Skeletal muscle tissue (tissue), 4 donors: ENCODE measurements around the gene SCN1B. TPM values are rescaled to one million over a fixed set of nuclear protein-coding genes. Genes with fewer than 3 reads are reported as not detected.
A peak's percentile ranks its signal among the peaks of the same experiment; 100 is the strongest.

Experiments
- H3K27ac ChIP-seq: one replicate; pipeline ENCODE4 v1.7.0; 2013; ENCODE audit warnings: mild to moderate bottlenecking, low read depth, low read length, inconsistent platforms
- H3K27me3 ChIP-seq, 3 donors: one replicate each; pipeline ENCODE4 v1.7.0; 2013; ENCODE audit warnings: low read length in 3 of 3; ENCODE audit not compliant: control insufficient read depth in 3 of 3, insufficient read depth in 3 of 3
- H3K36me3 ChIP-seq, 3 donors: one replicate each; pipeline ENCODE4 v1.7.0; 2013; ENCODE audit warnings: low read length in 3 of 3; ENCODE audit not compliant: control insufficient read depth in 3 of 3, insufficient read depth in 3 of 3
- H3K4me1 ChIP-seq, 3 donors: one replicate each; pipeline ENCODE4 v1.7.0; 2013; ENCODE audit warnings: low read length in 3 of 3, mild to moderate bottlenecking in 3 of 3; ENCODE audit not compliant: control insufficient read depth in 3 of 3, insufficient read depth in 3 of 3
- H3K4me3 ChIP-seq, 3 donors: one replicate each; pipeline ENCODE4 v1.7.0; 2013; ENCODE audit warnings: low read length in 3 of 3
- H3K9ac ChIP-seq, 3 donors: one replicate each; pipeline ENCODE4 v1.7.0; 2013; ENCODE audit warnings: low read length in 3 of 3, mild to moderate bottlenecking in 3 of 3, moderate library complexity in 2 of 3, low read depth in 1 of 3
- H3K9me3 ChIP-seq, 3 donors: one replicate each; pipeline ENCODE4 v1.7.0; 2013; ENCODE audit warnings: low read length in 3 of 3; ENCODE audit not compliant: control insufficient read depth in 3 of 3
- total RNA-seq: library from RNA; depleted of rRNA; stranded (reverse); fragments of >200 nt; gene quantifications from one replicate; pipeline ENCODE4 v1.2.3, GENCODE V29; 2014
- donor health status: Osteomylitis.

SCN1B gene
- total RNA-seq, 1 donor from 2014 or later: 1.6 TPM

DNA sequence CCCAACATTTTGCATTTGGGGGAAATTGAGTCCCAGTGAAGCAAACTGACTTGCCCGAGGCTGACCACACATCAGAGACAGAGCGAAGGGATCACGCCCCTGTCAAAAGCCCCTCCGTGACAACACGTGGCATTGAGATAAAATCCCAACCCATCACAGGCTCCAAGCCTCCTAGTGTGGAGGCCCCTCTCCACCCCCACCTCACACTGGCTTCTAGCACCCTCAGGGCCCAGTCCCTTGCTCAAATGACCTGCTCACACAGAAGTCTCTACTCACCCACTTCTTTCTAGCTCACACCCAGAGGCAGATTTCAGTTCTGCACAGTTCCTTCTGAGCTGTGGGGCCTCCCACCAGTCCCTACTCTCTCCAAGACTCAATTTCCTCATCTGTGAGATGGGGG, 21.5 kb downstream of the SCN1B start:
- Histone ChIP-seq H3K27ac (no peak overlapping the region), H3K36me3 (no peaks in the 10 kb centered on the region), H3K4me1 (peaks cover 25 to 44% (median 40%) of the 10 kb centered on the region in 3 donors)

DNA sequence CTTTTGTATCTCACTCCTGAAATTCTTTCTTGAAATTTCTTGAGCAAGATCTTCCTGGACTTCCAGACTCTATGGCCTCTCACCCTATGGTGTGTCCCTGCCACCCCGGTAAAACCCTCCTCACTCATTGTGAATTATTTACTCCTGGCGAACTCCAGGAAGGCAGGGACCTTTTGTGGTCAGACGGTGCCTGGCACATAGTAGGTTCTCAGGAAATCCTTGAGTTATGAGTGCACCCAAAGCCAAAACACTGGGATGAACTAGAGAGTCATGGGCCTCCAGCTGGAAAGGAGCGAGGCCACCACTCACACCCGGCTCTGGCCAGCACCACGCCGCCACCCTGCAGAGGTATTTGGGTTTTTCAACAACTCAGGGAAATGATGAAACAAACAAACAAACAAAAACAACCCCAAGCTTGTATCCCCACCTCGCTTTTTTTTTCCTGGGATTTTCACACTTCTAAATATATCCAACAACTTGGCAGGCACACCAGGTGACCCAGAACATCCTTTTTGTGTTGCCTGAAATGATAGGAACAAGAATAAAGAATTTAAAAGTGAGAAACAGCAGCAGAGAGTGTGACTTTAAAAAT, 22.4 kb downstream of the SCN1B start:
- H3K4me1 ChIP-seq: peaks cover 25 to 38% (median 32%) of the 10 kb centered on the region in 3 donors
- no peaks in the 10 kb centered on the region for H3K27me3 ChIP-seq
- H3K9ac ChIP-seq: peak overlapping the region in 2 of 3 donors; percentile 38 to 54
- H3K36me3 ChIP-seq: no peaks in the 10 kb centered on the region
- H3K4me3 ChIP-seq: no peak overlapping the region
- no peaks in the 10 kb centered on the region for H3K9me3 ChIP-seq
- H3K27ac ChIP-seq: peak overlapping the region; percentile 48

More for the DNA sequence above, 21.5 kb downstream of the SCN1B start:
- no peak overlapping the region for H3K4me3 ChIP-seq
- no peak overlapping the region for H3K9ac ChIP-seq
- no peaks in the 10 kb centered on the region for H3K27me3 ChIP-seq
- H3K9me3 ChIP-seq: no peaks in the 10 kb centered on the region

GRCh38 chr19:35053667-35054293, 23.5 kb downstream of the SCN1B start:
- Histone ChIP-seq H3K27me3 (no peaks in the 10 kb centered on the region), H3K4me3 (no peak overlapping the region), H3K36me3 (no peaks in the 10 kb centered on the region), H3K4me1 (peaks cover 19 to 32% (median 28%) of the 10 kb centered on the region in 3 donors), H3K9ac (no peak overlapping the region), H3K9me3 (no peaks in the 10 kb centered on the region), H3K27ac (no peak overlapping the region)

GRCh38 chr19:35054626-35055025, 24.4 kb downstream of the SCN1B start:
- no peak overlapping the region for H3K27ac ChIP-seq
- H3K4me1 ChIP-seq: peaks cover 13 to 25% (median 20%) of the 10 kb centered on the region in 3 donors
- no peak overlapping the region for H3K9ac ChIP-seq
- no peaks in the 10 kb centered on the region for H3K27me3 ChIP-seq
- H3K36me3 ChIP-seq: no peaks in the 10 kb centered on the region
- no peak overlapping the region for H3K4me3 ChIP-seq
- no peaks in the 10 kb centered on the region for H3K9me3 ChIP-seq

DNA sequence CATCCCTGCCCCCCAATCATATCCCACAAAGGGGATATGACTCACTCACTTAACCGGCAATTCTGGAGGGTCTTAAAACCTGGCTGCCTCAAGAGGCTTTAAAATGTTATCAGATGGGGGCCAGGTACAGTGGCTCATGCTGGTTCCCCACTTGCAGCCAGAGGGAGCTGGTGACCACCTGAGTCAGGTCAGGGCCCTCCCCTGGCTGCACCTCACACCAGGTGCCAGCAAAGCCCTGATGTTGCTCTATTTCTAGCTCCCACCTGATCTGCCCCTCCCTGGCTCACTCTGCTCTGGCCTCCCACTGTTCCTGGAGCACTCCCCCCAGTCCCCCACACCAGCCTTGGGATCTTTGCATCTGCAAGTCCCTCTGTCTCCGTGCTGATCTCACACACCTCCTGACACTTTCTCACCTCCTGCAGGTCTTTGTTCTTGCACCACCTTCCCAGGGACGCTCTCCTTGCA, 25.5 kb downstream of the SCN1B start:
- Histone ChIP-seq H3K36me3 (no peaks in the 10 kb centered on the region), H3K4me1 (peaks cover 13 to 21% (median 20%) of the 10 kb centered on the region in 3 donors), H3K4me3 (no peak overlapping the region), H3K27me3 (no peaks in the 10 kb centered on the region), H3K27ac (peak overlapping the region; percentile 3), H3K9me3 (no peaks in the 10 kb centered on the region), H3K9ac (peak overlapping the region in 2 of 3 donors; percentile 5 to 45)

DNA sequence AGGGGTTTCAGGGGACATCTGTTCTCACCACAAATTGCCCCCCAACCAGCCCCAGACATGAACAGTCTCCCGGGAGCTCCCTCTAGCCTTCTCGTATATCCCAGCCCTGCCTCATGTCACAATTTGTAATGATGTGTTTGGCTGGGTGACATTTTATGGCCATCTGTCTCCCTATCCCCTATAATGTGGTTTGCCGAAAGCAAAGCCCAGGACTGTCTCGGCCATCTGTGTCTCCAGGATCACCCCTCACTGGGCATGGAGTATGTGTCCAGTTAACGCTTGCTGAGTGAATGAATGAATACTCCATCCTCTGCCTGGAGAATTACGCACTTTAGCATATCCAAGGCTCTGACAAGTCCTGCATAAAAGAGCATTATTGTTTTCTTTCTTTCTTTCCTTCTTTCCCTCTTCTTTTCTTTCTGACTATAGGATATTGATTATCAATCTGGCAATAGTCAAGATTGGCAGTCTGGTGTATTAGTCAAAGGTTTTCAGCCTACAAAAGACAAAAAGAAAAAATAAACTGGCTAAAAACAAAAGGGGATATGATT, 26.3 kb downstream of the SCN1B start:
- H3K4me3 ChIP-seq: no peak overlapping the region
- H3K36me3 ChIP-seq: no peaks in the 10 kb centered on the region
- H3K9ac ChIP-seq: peak overlapping the region in 2 of 3 donors; percentile 27 to 62
- H3K4me1 ChIP-seq: peaks cover 13 to 21% (median 21%) of the 10 kb centered on the region in 3 donors
- H3K27me3 ChIP-seq: no peaks in the 10 kb centered on the region
- no peaks in the 10 kb centered on the region for H3K9me3 ChIP-seq
- peak overlapping the region; percentile 3 for H3K27ac ChIP-seq

DNA sequence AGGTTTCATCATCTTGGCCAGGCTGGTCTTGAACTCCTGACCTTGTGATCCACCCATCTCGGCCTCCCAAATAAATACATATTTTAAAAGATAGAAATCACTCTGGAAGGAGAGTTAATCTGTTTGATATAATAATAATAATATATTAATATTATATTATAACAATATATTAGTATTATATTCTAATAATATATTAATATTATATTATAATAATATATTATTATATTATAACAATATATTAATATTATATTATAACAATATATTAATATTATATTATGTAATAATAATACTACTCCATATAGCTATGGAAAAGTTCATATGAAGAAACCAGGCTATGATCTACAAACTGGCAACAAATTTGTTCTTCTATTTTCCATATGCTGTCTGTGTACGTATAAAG, 28.1 kb downstream of the SCN1B start:
- H3K4me1 ChIP-seq: peaks cover 9 to 17% (median 12%) of the 10 kb centered on the region in 3 donors
- no peaks in the 10 kb centered on the region for H3K27me3 ChIP-seq
- H3K4me3 ChIP-seq: no peak overlapping the region
- H3K9ac ChIP-seq: no peak overlapping the region
- no peak overlapping the region for H3K27ac ChIP-seq
- no peaks in the 10 kb centered on the region for H3K36me3 ChIP-seq
- H3K9me3 ChIP-seq: no peaks in the 10 kb centered on the region

- Histone ChIP-seq H3K4me1 (peaks cover 9 to 13% (median 10%) of the 10 kb centered on the region in 3 donors), H3K27me3 (no peaks in the 10 kb centered on the region), H3K9me3 (no peaks in the 10 kb centered on the region), H3K36me3 (no peaks in the 10 kb centered on the region), H3K4me3 (no peak overlapping the region), H3K9ac (no peak overlapping the region), H3K27ac (no peak overlapping the region)
These were observed 28.9 kb downstream of the SCN1B start for GRCh38 chr19:35059006-35059798.

GRCh38 chr19:35059799-35060091, 29.5 kb downstream of the SCN1B start:
- Histone ChIP-seq H3K9me3 (no peaks in the 10 kb centered on the region), H3K4me1 (peaks cover 9 to 13% (median 10%) of the 10 kb centered on the region in 3 donors), H3K9ac (no peak overlapping the region), H3K27me3 (no peaks in the 10 kb centered on the region), H3K27ac (no peak overlapping the region), H3K4me3 (no peak overlapping the region), H3K36me3 (no peaks in the 10 kb centered on the region)
